RWPE2 (cell line): Measurements from ENCODE around the gene NPR1.

ENCODE experiments used
- ATAC-seq: fragments of 200-7000 bp; cut with Tn5 transposase; 3 replicates; pipeline ENCODE4 v1.9.1; 2021; ENCODE audit warnings: low read depth
- DNase-seq: peaks from one replicate; pipeline ENCODE4 v3.0.0-alpha.2; 2020; ENCODE audit warnings: low spot score
- H3K27ac ChIP-seq: fragments of 450-650 bp; 2 replicates; pipeline ENCODE4 v1.5.1; 2017; ENCODE audit warnings: mild to moderate bottlenecking; ENCODE audit not compliant: poor library complexity, severe bottlenecking
- H3K27me3 ChIP-seq: fragments of 250-450 bp; sonication (Bioruptor Pico); 2 replicates; pipeline ENCODE4 v1.5.1; 2021; ENCODE audit warnings: mild to moderate bottlenecking, moderate library complexity; ENCODE audit not compliant: insufficient read depth, poor library complexity, severe bottlenecking
- H3K36me3 ChIP-seq: fragments of 250-450 bp; sonication (Bioruptor Pico); 2 replicates; pipeline ENCODE4 v1.5.1; 2020; ENCODE audit warnings: low read depth, mild to moderate bottlenecking, moderate library complexity
- H3K4me1 ChIP-seq: fragments of 250-450 bp; sonication (Bioruptor Pico); 2 replicates; pipeline ENCODE4 v1.5.1; 2021; ENCODE audit warnings: mild to moderate bottlenecking, moderate library complexity; ENCODE audit not compliant: insufficient read depth, poor library complexity, severe bottlenecking
- H3K4me3 ChIP-seq: fragments of 250-450 bp; sonication (Bioruptor Pico); 2 replicates; pipeline ENCODE4 v1.5.1; 2021; ENCODE audit warnings: mild to moderate bottlenecking, moderate library complexity; ENCODE audit not compliant: severe bottlenecking
- H3K9me3 ChIP-seq: fragments of 250-450 bp; sonication (Bioruptor Pico); 2 replicates; pipeline ENCODE4 v1.5.1; 2021; ENCODE audit warnings: mild to moderate bottlenecking, moderate library complexity; ENCODE audit not compliant: severe bottlenecking
- TF ChIP-seq, protein P1 (sequence below): fragments of 450-650 bp; IDR thresholded peaks from one replicate; pipeline ENCODE4 v1.5.1; 2017; ENCODE audit warnings: mild to moderate bottlenecking, moderate library complexity; ENCODE audit not compliant: poor library complexity, severe bottlenecking

The NPR1 gene

DNA sequence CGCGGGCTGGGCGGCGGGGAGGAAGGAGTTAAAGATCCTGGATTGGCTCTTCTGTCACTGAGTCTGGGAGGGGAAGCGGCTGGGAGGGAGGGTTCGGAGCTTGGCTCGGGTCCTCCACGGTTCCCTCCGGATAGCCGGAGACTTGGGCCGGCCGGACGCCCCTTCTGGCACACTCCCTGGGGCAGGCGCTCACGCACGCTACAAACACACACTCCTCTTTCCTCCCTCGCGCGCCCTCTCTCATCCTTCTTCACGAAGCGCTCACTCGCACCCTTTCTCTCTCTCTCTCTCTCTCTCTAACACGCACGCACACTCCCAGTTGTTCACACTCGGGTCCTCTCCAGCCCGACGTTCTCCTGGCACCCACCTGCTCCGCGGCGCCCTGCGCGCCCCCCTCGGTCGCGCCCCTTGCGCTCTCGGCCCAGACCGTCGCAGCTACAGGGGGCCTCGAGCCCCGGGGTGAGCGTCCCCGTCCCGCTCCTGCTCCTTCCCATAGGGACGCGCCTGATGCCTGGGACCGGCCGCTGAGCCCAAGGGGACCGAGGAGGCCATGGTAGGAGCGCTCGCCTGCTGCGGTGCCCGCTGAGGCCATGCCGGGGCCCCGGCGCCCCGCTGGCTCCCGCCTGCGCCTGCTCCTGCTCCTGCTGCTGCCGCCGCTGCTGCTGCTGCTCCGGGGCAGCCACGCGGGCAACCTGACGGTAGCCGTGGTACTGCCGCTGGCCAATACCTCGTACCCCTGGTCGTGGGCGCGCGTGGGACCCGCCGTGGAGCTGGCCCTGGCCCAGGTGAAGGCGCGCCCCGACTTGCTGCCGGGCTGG lies at the start of gene NPR1:
Gene NPR1 (plus strand): TSS at position 170 of the 818 bp plus-strand sequence. CDS start 421 bp downstream, at position 591.
- Histone ChIP-seq H3K27ac (no peak within 1 kb of the TSS), H3K4me1 (no peaks in the 10 kb centered on the region), H3K4me3 (peak within 1 kb of the TSS; percentile 27), H3K27me3 (peaks cover 33% of the 10 kb centered on the region), H3K36me3 (no peaks in the 10 kb centered on the region), H3K9me3 (no peaks in the 10 kb centered on the region)
- DNase-seq (no peak), ATAC-seq (peak; percentile 62)
- TF ChIP-seq, protein P1, sequence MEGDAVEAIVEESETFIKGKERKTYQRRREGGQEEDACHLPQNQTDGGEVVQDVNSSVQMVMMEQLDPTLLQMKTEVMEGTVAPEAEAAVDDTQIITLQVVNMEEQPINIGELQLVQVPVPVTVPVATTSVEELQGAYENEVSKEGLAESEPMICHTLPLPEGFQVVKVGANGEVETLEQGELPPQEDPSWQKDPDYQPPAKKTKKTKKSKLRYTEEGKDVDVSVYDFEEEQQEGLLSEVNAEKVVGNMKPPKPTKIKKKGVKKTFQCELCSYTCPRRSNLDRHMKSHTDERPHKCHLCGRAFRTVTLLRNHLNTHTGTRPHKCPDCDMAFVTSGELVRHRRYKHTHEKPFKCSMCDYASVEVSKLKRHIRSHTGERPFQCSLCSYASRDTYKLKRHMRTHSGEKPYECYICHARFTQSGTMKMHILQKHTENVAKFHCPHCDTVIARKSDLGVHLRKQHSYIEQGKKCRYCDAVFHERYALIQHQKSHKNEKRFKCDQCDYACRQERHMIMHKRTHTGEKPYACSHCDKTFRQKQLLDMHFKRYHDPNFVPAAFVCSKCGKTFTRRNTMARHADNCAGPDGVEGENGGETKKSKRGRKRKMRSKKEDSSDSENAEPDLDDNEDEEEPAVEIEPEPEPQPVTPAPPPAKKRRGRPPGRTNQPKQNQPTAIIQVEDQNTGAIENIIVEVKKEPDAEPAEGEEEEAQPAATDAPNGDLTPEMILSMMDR, result no peak

DNA sequence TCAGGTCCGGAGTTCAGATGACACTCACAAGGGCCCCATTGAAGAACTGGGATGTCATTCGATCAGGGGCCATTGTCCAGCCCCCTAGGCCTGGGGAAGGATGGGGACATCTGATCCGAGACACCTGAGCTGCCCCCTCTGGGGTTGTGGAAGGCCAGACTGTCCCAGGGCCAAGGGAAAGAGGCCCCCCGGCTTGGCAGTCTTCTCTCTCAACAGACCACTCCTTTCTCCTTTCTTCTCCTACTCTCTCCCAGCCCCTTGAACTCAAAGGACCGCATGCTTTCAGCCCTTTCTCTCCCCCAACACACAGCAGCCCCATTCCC lies 49.2 kb upstream of the NPR1 start:
- DNase-seq (no peak), ATAC-seq (no peak)
- H3K27ac ChIP-seq, result no peak overlapping the region
- peaks cover 6% of the 10 kb centered on the region for H3K4me1 ChIP-seq
- no peaks in the 10 kb centered on the region for H3K9me3 ChIP-seq
- H3K36me3 ChIP-seq, result peaks cover 14% of the 10 kb centered on the region
- TF ChIP-seq, protein P1, result no peak
- no peaks in the 10 kb centered on the region for H3K27me3 ChIP-seq
- H3K4me3 ChIP-seq, result no peak overlapping the region

DNA sequence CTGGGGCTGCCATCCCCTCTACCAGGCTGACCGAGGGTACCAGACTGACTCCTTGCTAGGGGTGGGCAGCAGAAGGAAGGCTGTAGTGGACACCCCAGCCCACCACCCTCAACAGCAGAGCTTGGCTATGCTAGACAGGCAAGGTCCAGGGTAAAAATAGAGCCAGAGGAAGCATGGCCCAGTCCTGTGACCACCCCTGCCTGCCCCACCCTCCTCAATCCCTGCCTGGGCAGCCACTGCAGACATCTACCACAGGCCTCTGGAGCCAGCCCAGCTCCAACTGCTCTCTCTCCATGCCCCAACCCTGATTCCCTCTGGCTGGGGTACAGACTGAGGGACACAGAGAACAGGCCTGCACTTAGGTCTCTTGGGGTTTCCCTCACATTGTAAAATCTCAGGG lies 48.5 kb upstream of the NPR1 start:
- Histone ChIP-seq H3K27ac (no peak overlapping the region), H3K4me3 (no peak overlapping the region), H3K27me3 (no peaks in the 10 kb centered on the region), H3K36me3 (peaks cover 11% of the 10 kb centered on the region), H3K4me1 (peaks cover 6% of the 10 kb centered on the region), H3K9me3 (no peaks in the 10 kb centered on the region)
- TF ChIP-seq, protein P1, result no peak
- no peak for ATAC-seq
- DNase-seq, result no peak

DNA sequence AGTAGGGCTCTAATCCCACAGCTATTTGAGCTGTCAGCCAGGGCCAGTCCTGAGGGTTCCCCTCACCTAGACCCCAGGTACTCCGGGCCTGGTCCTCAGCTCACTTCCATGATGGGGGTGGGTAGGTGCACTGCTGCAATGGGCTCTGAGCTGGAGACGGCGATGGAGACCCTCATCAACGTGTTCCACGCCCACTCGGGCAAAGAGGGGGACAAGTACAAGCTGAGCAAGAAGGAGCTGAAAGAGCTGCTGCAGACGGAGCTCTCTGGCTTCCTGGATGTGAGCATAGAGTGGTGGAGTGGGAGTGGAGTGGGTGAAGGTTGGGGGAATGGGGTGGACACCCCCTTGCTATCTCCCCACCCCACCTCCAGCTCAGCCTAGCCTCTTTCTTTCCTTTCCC lies 48.1 kb upstream of the NPR1 start:
- no peak for ATAC-seq
- peaks cover 6% of the 10 kb centered on the region for H3K4me1 ChIP-seq

More for the DNA sequence above, 48.1 kb upstream of the NPR1 start:
- Histone ChIP-seq H3K36me3 (peaks cover 11% of the 10 kb centered on the region), H3K27ac (no peak overlapping the region), H3K27me3 (no peaks in the 10 kb centered on the region), H3K9me3 (no peaks in the 10 kb centered on the region), H3K4me3 (no peak overlapping the region)
- TF ChIP-seq, protein P1, result no peak
- DNase-seq, result no peak
